GM18867 (cell line): ENCODE measurements around the gene ARMC10.
"Not testable (repeated sequence)": the region's sequence is repeated elsewhere in the genome, so short reads cannot be mapped to it uniquely, and the experiment has no call there.

Experiments used
- ATAC-seq: cut with Tn5 transposase; IDR thresholded peaks from one replicate; pipeline ENCODE4 v1.9.1; 2021; ENCODE audit warnings: mild to moderate bottlenecking, moderate library complexity; ENCODE audit not compliant: unreplicated experiment

ARMC10 gene

GRCh38 chr7:103077318-103077717 lies 2.4 kb downstream of the ARMC10 start:
- ATAC-seq = no peak

GRCh38 chr7:103078226-103078625 lies 3.3 kb downstream of the ARMC10 start:
- not testable (repeated sequence) for ATAC-seq

GRCh38 chr7:103079836-103080235 lies 4.9 kb downstream of the ARMC10 start:
- ATAC-seq = no peak

- no peak for ATAC-seq
Measured at GRCh38 chr7:103080923-103081322, 6.0 kb downstream of the ARMC10 start.

- ATAC-seq = no peak
Measured at GRCh38 chr7:103082497-103082896, 7.6 kb downstream of the ARMC10 start.

GRCh38 chr7:103083210-103083609 lies 8.3 kb downstream of the ARMC10 start:
- no peak for ATAC-seq

- not testable (repeated sequence) for ATAC-seq
Measured at GRCh38 chr7:103092321-103092720, 17.4 kb downstream of the ARMC10 start.

- no peak for ATAC-seq
Measured at GRCh38 chr7:103093429-103093828, 18.5 kb downstream of the ARMC10 start.

GRCh38 chr7:103094102-103094501 lies 19.2 kb downstream of the ARMC10 start:
- ATAC-seq = no peak

GRCh38 chr7:103095558-103095957 lies 20.6 kb downstream of the ARMC10 start:
- ATAC-seq = not testable (repeated sequence)

- no peak for ATAC-seq
Measured at GRCh38 chr7:103097041-103097440, 22.1 kb downstream of the ARMC10 start.

- no peak for ATAC-seq
Measured at GRCh38 chr7:103100348-103100747, 25.4 kb downstream of the ARMC10 start.

- no peak for ATAC-seq
Measured at GRCh38 chr7:103101543-103101942, 26.6 kb downstream of the ARMC10 start.

GRCh38 chr7:103106005-103106702 lies 31.2 kb downstream of the ARMC10 start:
- ATAC-seq = no peak

- ATAC-seq = not testable (repeated sequence)
Measured at GRCh38 chr7:103106703-103107070, 31.7 kb downstream of the ARMC10 start.

- ATAC-seq = no peak
Measured at GRCh38 chr7:103113164-103113563, 38.2 kb downstream of the ARMC10 start.

- no peak for ATAC-seq
Measured at GRCh38 chr7:103114576-103115008, 39.7 kb downstream of the ARMC10 start.

GRCh38 chr7:103115771-103116170 lies 40.8 kb downstream of the ARMC10 start:
- ATAC-seq = no peak

GRCh38 chr7:103116511-103116910 lies 41.6 kb downstream of the ARMC10 start:
- ATAC-seq = no peak

GRCh38 chr7:103116991-103117390 lies 42.1 kb downstream of the ARMC10 start:
- ATAC-seq = no peak

- no peak for ATAC-seq
Measured at GRCh38 chr7:103117465-103117864, 42.5 kb downstream of the ARMC10 start.

- no peak for ATAC-seq
Measured at GRCh38 chr7:103119791-103120291, 44.9 kb downstream of the ARMC10 start.

- ATAC-seq = no peak
Measured at GRCh38 chr7:103120362-103120761, 45.4 kb downstream of the ARMC10 start.
